Panc1 (cell line): ENCODE data around the gene CRIP1. TPM values are rescaled to one million over a fixed set of nuclear protein-coding genes. Genes with fewer than 3 reads are reported as not detected.
A peak's percentile ranks its signal among the peaks of the same experiment; 100 is the strongest.

Experiments used
- ATAC-seq: fragments of 200-7000 bp; cut with Tn5 transposase; 2 replicates; pipeline ENCODE4 v1.9.1; 2020; ENCODE audit warnings: mild to moderate bottlenecking, moderate library complexity
- BruUV-seq: library from RNA; stranded (reverse); fragments of 400-500 nt; replicated peaks from 2 replicates; lab custom pipeline; 2021; lab: Mats Ljungman, UMichigan
- CTCF ChIA-PET: fragments of 300-600 bp; sonication (Branson Sonifier 250); formaldehyde crosslinking; loops from one replicate; lab custom pipeline; 2022; ENCODE audit warnings: antibody characterized with exemption; lab: Charles Lee
- POLR2A ChIA-PET: fragments of 300-600 bp; sonication (Branson Sonifier 250); formaldehyde crosslinking; loops from one replicate; lab custom pipeline; 2022; ENCODE audit warnings: antibody characterized with exemption; lab: Charles Lee
- DNase-seq: peaks from one replicate; pipeline ENCODE4 v3.0.0-alpha.2; 2010; ENCODE audit warnings: low read depth, low spot score
- H3K27ac ChIP-seq: 2 replicates; pipeline ENCODE4 v1.5.1; 2011; ENCODE audit warnings: mild to moderate bottlenecking, low read length, inconsistent platforms
- H3K27me3 ChIP-seq: fragments of 200-500 bp; sonication (Bioruptor generic); 2 replicates; pipeline ENCODE4 v1.6.0; 2014; ENCODE audit warnings: low read length, inconsistent platforms; ENCODE audit not compliant: control insufficient read depth, insufficient read depth
- H3K36me3 ChIP-seq: fragments of 200-500 bp; sonication (Bioruptor generic); 2 replicates; pipeline ENCODE4 v1.5.1; 2014; ENCODE audit warnings: inconsistent platforms, mild to moderate bottlenecking, low read length, moderate library complexity; ENCODE audit not compliant: control insufficient read depth, insufficient read depth
- H3K4me1 ChIP-seq: 2 replicates; pipeline ENCODE4 v1.5.1; 2011; ENCODE audit warnings: inconsistent platforms, mild to moderate bottlenecking, low read length, moderate library complexity; ENCODE audit not compliant: control insufficient read depth, insufficient read depth
- H3K4me3 ChIP-seq, 2 experiments: 2 replicates each; pipeline ENCODE4 v1.5.1; 2011 to 2012; ENCODE audit warnings: low read depth in 2 of 2, low read length in 2 of 2, mild to moderate bottlenecking in 2 of 2, inconsistent platforms in 1 of 2, moderate library complexity in 1 of 2
- H3K9me3 ChIP-seq: fragments of 200-500 bp; sonication (Bioruptor generic); 2 replicates; pipeline ENCODE4 v1.5.1; 2014; ENCODE audit warnings: low read depth, mild to moderate bottlenecking, inconsistent platforms, low read length, moderate library complexity; ENCODE audit not compliant: control insufficient read depth, insufficient read depth
- POLR2AphosphoS5 ChIP-seq: IDR thresholded peaks from 2 replicates; pipeline ENCODE4 v1.6.1; 2012; ENCODE audit warnings: mild to moderate bottlenecking, low read depth, low read length, moderate library complexity
- SIN3A ChIP-seq: IDR thresholded peaks from 2 replicates; pipeline ENCODE4 v1.6.1; 2012; ENCODE audit warnings: low read depth, mild to moderate bottlenecking, low read length, moderate library complexity, borderline replicate concordance; ENCODE audit not compliant: insufficient read depth
- TCF7L2 ChIP-seq: IDR thresholded peaks from 2 replicates; pipeline ENCODE4 v1.6.1; 2011; ENCODE audit warnings: mild to moderate bottlenecking, low read depth, low read length, inconsistent platforms
- in situ Hi-C: cut with HindIII; loops from 2 replicates; pipeline ENCODE4 v1.10.0; 2016; ENCODE audit warnings: low sequenced_read_pairs, low pct_unique_long_range_greater_than_20kb
- intact Hi-C: fragments of 100-400 bp; cut with micrococcal nuclease; formaldehyde crosslinking; loops from one replicate; pipeline ENCODE4 v1.10.0; 2022; ENCODE audit not compliant: unreplicated experiment
- total RNA-seq: library from RNA; stranded (reverse); gene quantifications from one replicate; pipeline ENCODE4 v1.2.1, GENCODE V29; 2021; ENCODE audit not compliant: unreplicated experiment
- TF ChIP-seq, protein P1 (sequence below): fragments of 450-650 bp; IDR thresholded peaks from 2 replicates; pipeline ENCODE4 v1.5.1; 2017; ENCODE audit warnings: mild to moderate bottlenecking
- TF ChIP-seq, protein P2 (sequence below), 2 experiments: IDR thresholded peaks; 2 replicates each; pipeline ENCODE4 v1.6.1; 2011 to 2012; ENCODE audit warnings: low read depth in 2 of 2, control low read depth in 1 of 2, low read length in 1 of 2, mild to moderate bottlenecking in 1 of 2, moderate library complexity in 1 of 2; ENCODE audit not compliant: insufficient read depth in 1 of 2

CRIP1 gene
- total RNA-seq, 1 experiment from 2014 or later: 1,056 TPM

GRCh38 chr14:105468621-105469241 is 18.0 kb upstream of the CRIP1 start:
- Histone ChIP-seq H3K4me1 (peaks cover 41% of the 10 kb centered on the region), H3K36me3 (no peaks in the 10 kb centered on the region), H3K4me3 (no peak overlapping the region), H3K27me3 (no peaks in the 10 kb centered on the region), H3K27ac (no peak overlapping the region), H3K9me3 (no peaks in the 10 kb centered on the region)
- POLR2A ChIA-PET: no interaction called here
- intact Hi-C loops (no loop called here), in situ Hi-C loops (no loop called here)
- DNase-seq: no peak
- TF ChIP-seq POLR2AphosphoS5: no peak
- TF ChIP-seq SIN3A: no peak
- TF ChIP-seq, protein P1, sequence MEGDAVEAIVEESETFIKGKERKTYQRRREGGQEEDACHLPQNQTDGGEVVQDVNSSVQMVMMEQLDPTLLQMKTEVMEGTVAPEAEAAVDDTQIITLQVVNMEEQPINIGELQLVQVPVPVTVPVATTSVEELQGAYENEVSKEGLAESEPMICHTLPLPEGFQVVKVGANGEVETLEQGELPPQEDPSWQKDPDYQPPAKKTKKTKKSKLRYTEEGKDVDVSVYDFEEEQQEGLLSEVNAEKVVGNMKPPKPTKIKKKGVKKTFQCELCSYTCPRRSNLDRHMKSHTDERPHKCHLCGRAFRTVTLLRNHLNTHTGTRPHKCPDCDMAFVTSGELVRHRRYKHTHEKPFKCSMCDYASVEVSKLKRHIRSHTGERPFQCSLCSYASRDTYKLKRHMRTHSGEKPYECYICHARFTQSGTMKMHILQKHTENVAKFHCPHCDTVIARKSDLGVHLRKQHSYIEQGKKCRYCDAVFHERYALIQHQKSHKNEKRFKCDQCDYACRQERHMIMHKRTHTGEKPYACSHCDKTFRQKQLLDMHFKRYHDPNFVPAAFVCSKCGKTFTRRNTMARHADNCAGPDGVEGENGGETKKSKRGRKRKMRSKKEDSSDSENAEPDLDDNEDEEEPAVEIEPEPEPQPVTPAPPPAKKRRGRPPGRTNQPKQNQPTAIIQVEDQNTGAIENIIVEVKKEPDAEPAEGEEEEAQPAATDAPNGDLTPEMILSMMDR: no peak
- TF ChIP-seq, protein P2, sequence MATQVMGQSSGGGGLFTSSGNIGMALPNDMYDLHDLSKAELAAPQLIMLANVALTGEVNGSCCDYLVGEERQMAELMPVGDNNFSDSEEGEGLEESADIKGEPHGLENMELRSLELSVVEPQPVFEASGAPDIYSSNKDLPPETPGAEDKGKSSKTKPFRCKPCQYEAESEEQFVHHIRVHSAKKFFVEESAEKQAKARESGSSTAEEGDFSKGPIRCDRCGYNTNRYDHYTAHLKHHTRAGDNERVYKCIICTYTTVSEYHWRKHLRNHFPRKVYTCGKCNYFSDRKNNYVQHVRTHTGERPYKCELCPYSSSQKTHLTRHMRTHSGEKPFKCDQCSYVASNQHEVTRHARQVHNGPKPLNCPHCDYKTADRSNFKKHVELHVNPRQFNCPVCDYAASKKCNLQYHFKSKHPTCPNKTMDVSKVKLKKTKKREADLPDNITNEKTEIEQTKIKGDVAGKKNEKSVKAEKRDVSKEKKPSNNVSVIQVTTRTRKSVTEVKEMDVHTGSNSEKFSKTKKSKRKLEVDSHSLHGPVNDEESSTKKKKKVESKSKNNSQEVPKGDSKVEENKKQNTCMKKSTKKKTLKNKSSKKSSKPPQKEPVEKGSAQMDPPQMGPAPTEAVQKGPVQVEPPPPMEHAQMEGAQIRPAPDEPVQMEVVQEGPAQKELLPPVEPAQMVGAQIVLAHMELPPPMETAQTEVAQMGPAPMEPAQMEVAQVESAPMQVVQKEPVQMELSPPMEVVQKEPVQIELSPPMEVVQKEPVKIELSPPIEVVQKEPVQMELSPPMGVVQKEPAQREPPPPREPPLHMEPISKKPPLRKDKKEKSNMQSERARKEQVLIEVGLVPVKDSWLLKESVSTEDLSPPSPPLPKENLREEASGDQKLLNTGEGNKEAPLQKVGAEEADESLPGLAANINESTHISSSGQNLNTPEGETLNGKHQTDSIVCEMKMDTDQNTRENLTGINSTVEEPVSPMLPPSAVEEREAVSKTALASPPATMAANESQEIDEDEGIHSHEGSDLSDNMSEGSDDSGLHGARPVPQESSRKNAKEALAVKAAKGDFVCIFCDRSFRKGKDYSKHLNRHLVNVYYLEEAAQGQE (IDR thresholded peaks at IDR 0.05; ENCODE audit: insufficient read depth in 1 of 2, low read depth in 2 of 2, low read length in 1 of 2): no peak
- TF ChIP-seq TCF7L2: no peak
- peak; percentile 18; the same call in 1 of the 2 replicates for ATAC-seq
- no TSS peak for BruUV-seq
- CTCF ChIA-PET: interaction anchor here (1.3 kb wide), 1 partner anchor 17 kb away, joined by 3 read pairs; the partner anchor contains the start of gene CRIP1

DNA sequence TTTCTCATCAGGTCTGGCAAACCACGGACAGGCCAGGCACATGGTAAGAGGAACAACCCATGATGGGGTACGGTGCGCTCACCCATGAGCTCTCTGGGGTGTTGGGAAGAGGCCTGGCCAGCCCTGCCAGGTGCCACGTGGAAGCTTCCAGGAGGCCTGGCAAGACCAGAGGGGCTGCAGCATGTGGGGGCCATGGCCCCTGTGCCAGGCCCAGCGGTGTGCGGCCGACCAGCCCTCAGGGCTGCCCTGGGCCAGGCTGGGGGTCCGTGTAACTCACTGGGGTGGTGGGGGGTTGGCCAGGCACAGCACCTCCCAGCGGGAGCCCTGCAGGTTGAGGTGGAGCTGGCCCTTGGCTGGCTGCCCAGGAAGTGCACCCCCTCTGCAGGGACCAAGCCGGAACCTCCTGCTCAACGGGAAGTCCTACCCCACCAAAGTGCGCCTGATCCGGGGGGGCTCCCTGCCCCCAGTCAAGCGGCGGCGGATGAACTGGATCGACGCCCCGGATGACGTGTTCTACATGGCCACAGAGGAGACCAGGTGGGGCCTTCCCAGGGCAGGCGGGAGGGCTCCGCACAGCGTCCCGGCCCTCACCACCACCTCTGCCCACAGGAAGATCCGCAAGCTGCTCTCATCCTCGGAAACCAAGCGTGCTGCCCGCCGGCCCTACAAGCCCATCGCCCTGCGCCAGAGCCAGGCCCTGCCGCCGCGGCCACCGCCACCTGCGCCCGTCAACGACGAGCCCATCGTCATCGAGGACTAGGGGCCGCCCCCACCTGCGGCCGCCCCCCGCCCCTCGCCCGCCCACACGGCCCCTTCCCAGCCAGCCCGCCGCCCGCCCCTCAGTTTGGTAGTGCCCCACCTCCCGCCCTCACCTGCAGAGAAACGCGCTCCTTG is 17.0 kb upstream of the CRIP1 start:
- H3K4me3 ChIP-seq: no peak overlapping the region
- no peaks in the 10 kb centered on the region for H3K27me3 ChIP-seq
- intact Hi-C loops: no loop called here
- no peak for DNase-seq
- no peak overlapping the region for H3K27ac ChIP-seq
- no TSS peak for BruUV-seq
- no peaks in the 10 kb centered on the region for H3K9me3 ChIP-seq
- peaks cover 41% of the 10 kb centered on the region for H3K4me1 ChIP-seq
- no peak for ATAC-seq
- H3K36me3 ChIP-seq: no peaks in the 10 kb centered on the region; the same call in 1 of the 2 replicates
- ChIA-PET POLR2A (interaction anchor here (0.7 to 0.9 kb wide), 2 partner anchors 20 to 54 kb away, joined by 3 read pairs; no protein-coding TSS in a partner anchor), CTCF (interaction anchor here (0.5 to 1.6 kb wide), 4 partner anchors 11 to 211 kb away, joined by 3 to 7 read pairs (median 4); partner anchors contain the start of gene CRIP1)
- TF ChIP-seq, protein P1: no peak
- in situ Hi-C loops: no loop called here
